ENCODE results near the gene TNFSF9. TPM values are rescaled to one million over a fixed set of nuclear protein-coding genes. Genes with fewer than 3 reads are reported as not detected.
A peak's percentile ranks its signal among the peaks of the same experiment; 100 is the strongest.

TNFSF9 gene
- total RNA-seq, 4 donors from 2014 or later = 0.53 to 0.95 TPM; not detected in 2

GRCh38 chr19:6514089-6514488 is 16.7 kb upstream of the TNFSF9 start:
- Histone ChIP-seq H3K9me3 (no peaks in the 10 kb centered on the region), H3K4me1 (peaks cover 0 to 12% (median 5%) of the 10 kb centered on the region in 4 donors), H3K27ac (no peak overlapping the region), H3K36me3 (no peaks in the 10 kb centered on the region), H3K27me3 (no peaks in the 10 kb centered on the region), H3K4me3 (no peak overlapping the region)
- TF ChIP-seq CTCF (IDR thresholded peaks at IDR 0.05) (no peak), POLR2A (IDR thresholded peaks at IDR 0.05) (no peak)
- no peak for DNase-seq

- no peak for DNase-seq
- peaks cover 0 to 12% (median 5%) of the 10 kb centered on the region in 4 donors for H3K4me1 ChIP-seq
Observed at GRCh38 chr19:6514926-6515544, 15.8 kb upstream of the TNFSF9 start.

GRCh38 chr19:6516018-6516658 is 14.7 kb upstream of the TNFSF9 start:
- H3K27ac ChIP-seq = peak overlapping the region; percentile 44 to 71 (median 58)
- no peaks in the 10 kb centered on the region for H3K36me3 ChIP-seq
- H3K9me3 ChIP-seq = no peaks in the 10 kb centered on the region
- DNase-seq = peak; percentile 90 to 95 (median 93)
- H3K27me3 ChIP-seq = no peaks in the 10 kb centered on the region
- peak overlapping the region; percentile 46 to 71 (median 62) for H3K4me3 ChIP-seq
- no peak for TF ChIP-seq CTCF (IDR thresholded peaks at IDR 0.05)
- TF ChIP-seq POLR2A (IDR thresholded peaks at IDR 0.05) = no peak
- peaks cover 0 to 12% (median 5%) of the 10 kb centered on the region in 4 donors for H3K4me1 ChIP-seq

More at GRCh38 chr19:6514926-6515544, 15.8 kb upstream of the TNFSF9 start:
- Histone ChIP-seq H3K27me3 (no peaks in the 10 kb centered on the region), H3K27ac (no peak overlapping the region), H3K36me3 (no peaks in the 10 kb centered on the region), H3K9me3 (no peaks in the 10 kb centered on the region), H3K4me3 (no peak overlapping the region)
- TF ChIP-seq POLR2A (IDR thresholded peaks at IDR 0.05) (no peak), CTCF (IDR thresholded peaks at IDR 0.05) (no peak)

GRCh38 chr19:6516659-6517291 is 14.1 kb upstream of the TNFSF9 start:
- peak; percentile 91 to 96 (median 92) for DNase-seq
- H3K9me3 ChIP-seq = no peaks in the 10 kb centered on the region
- peak overlapping the region; percentile 46 to 71 (median 62) for H3K4me3 ChIP-seq
- H3K27ac ChIP-seq = peak overlapping the region; percentile 44 to 71 (median 58)
- H3K27me3 ChIP-seq = no peaks in the 10 kb centered on the region
- H3K36me3 ChIP-seq = no peaks in the 10 kb centered on the region
- TF ChIP-seq POLR2A (IDR thresholded peaks at IDR 0.05) = peak in 1 of 2 donors; percentile 13
- peak; percentile 93 to 98 (median 94) for TF ChIP-seq CTCF (IDR thresholded peaks at IDR 0.05)
- H3K4me1 ChIP-seq = peaks cover 0 to 12% (median 5%) of the 10 kb centered on the region in 4 donors

GRCh38 chr19:6518145-6518911 is 12.5 kb upstream of the TNFSF9 start:
- peak in 2 of 3 donors; percentile 50 to 65 for DNase-seq
- H3K4me1 ChIP-seq = peaks cover 0 to 12% (median 5%) of the 10 kb centered on the region in 4 donors
- H3K27me3 ChIP-seq = no peaks in the 10 kb centered on the region
- H3K9me3 ChIP-seq = no peaks in the 10 kb centered on the region
- H3K36me3 ChIP-seq = no peaks in the 10 kb centered on the region
- H3K4me3 ChIP-seq = no peak overlapping the region
- TF ChIP-seq POLR2A (IDR thresholded peaks at IDR 0.05) = no peak
- TF ChIP-seq CTCF (IDR thresholded peaks at IDR 0.05) = no peak
- peak overlapping the region in 2 of 4 donors; percentile 32 to 52 for H3K27ac ChIP-seq

All from Peyer's patch (tissue), 4 donors.